HUES6 (cell line): ENCODE measurements around the gene GPR34.
"Not testable (repeated sequence)": the region's sequence is repeated elsewhere in the genome, so short reads cannot be mapped to it uniquely, and the experiment has no call there.

Experiments used
- H3K27ac ChIP-seq: 2 replicates; pipeline ENCODE4 v1.7.0; 2013; ENCODE audit warnings: low read depth, mild to moderate bottlenecking, low read length, inconsistent platforms
- H3K27me3 ChIP-seq: 2 replicates; pipeline ENCODE4 v1.6.1; 2013; ENCODE audit warnings: low read length; ENCODE audit not compliant: control insufficient read depth, insufficient read depth
- H3K36me3 ChIP-seq: 2 replicates; pipeline ENCODE4 v1.6.1; 2013; ENCODE audit warnings: low read length; ENCODE audit not compliant: control insufficient read depth, insufficient read depth
- H3K4me1 ChIP-seq: 2 replicates; pipeline ENCODE4 v1.6.1; 2013; ENCODE audit warnings: low read length; ENCODE audit not compliant: control insufficient read depth, insufficient read depth
- H3K4me3 ChIP-seq: 2 replicates; pipeline ENCODE4 v1.5.1; 2013; ENCODE audit warnings: low read depth, low read length
- H3K9ac ChIP-seq: one replicate; pipeline ENCODE4 v1.6.1; 2013; ENCODE audit warnings: mild to moderate bottlenecking, low read length
- H3K9me3 ChIP-seq: 2 replicates; pipeline ENCODE4 v1.6.1; 2013; ENCODE audit warnings: low read depth, low read length; ENCODE audit not compliant: control insufficient read depth, insufficient read depth

Gene GPR34

GRCh38 chrX:41670112-41670511 is 18.7 kb upstream of the GPR34 start:
- no peaks in the 10 kb centered on the region for H3K4me1 ChIP-seq
- H3K27ac ChIP-seq: no peak overlapping the region
- H3K36me3 ChIP-seq: peaks cover 7% of the 10 kb centered on the region; the same call in 1 of the 2 replicates
- no peak overlapping the region for H3K9ac ChIP-seq
- H3K27me3 ChIP-seq: no peaks in the 10 kb centered on the region
- no peak overlapping the region for H3K4me3 ChIP-seq
- H3K9me3 ChIP-seq: no peaks in the 10 kb centered on the region

- Histone ChIP-seq H3K9me3 (no peaks in the 10 kb centered on the region), H3K27me3 (no peaks in the 10 kb centered on the region), H3K4me1 (no peaks in the 10 kb centered on the region), H3K9ac (no peak overlapping the region), H3K36me3 (peaks cover 5% of the 10 kb centered on the region; the same call in 1 of the 2 replicates), H3K4me3 (no peak overlapping the region), H3K27ac (no peak overlapping the region)
Observed at GRCh38 chrX:41671082-41671481, 17.7 kb upstream of the GPR34 start.

- no peaks in the 10 kb centered on the region for H3K4me1 ChIP-seq
- H3K9me3 ChIP-seq: no peaks in the 10 kb centered on the region
- H3K4me3 ChIP-seq: no peak overlapping the region
- H3K9ac ChIP-seq: no peak overlapping the region
- H3K27ac ChIP-seq: no peak overlapping the region
- no peaks in the 10 kb centered on the region for H3K27me3 ChIP-seq
- H3K36me3 ChIP-seq: peaks cover 5% of the 10 kb centered on the region; the same call in 1 of the 2 replicates
Observed at GRCh38 chrX:41672643-41673042, 16.1 kb upstream of the GPR34 start.

- not testable (repeated sequence) for H3K27ac ChIP-seq, H3K27me3 ChIP-seq, H3K36me3 ChIP-seq, H3K9me3 ChIP-seq, H3K4me1 ChIP-seq, H3K4me3 ChIP-seq, H3K9ac ChIP-seq
Observed at GRCh38 chrX:41676361-41676760, 12.4 kb upstream of the GPR34 start.

GRCh38 chrX:41677183-41678060 is 11.4 kb upstream of the GPR34 start:
- H3K4me3 ChIP-seq: no peak overlapping the region

GRCh38 chrX:41684138-41684537 is 4.6 kb upstream of the GPR34 start:
- no peak overlapping the region for H3K4me3 ChIP-seq
- no peaks in the 10 kb centered on the region; the same call in 1 of the 2 replicates for H3K9me3 ChIP-seq
- H3K36me3 ChIP-seq: no peaks in the 10 kb centered on the region
- H3K9ac ChIP-seq: no peak overlapping the region
- H3K27me3 ChIP-seq: no peaks in the 10 kb centered on the region
- H3K27ac ChIP-seq: no peak overlapping the region
- no peaks in the 10 kb centered on the region for H3K4me1 ChIP-seq

More at GRCh38 chrX:41677183-41678060, 11.4 kb upstream of the GPR34 start:
- Histone ChIP-seq H3K27ac (no peak overlapping the region), H3K9ac (no peak overlapping the region), H3K4me1 (no peaks in the 10 kb centered on the region), H3K36me3 (no peaks in the 10 kb centered on the region), H3K9me3 (no peaks in the 10 kb centered on the region), H3K27me3 (no peaks in the 10 kb centered on the region)

- Histone ChIP-seq H3K4me1 (no peaks in the 10 kb centered on the region), H3K27me3 (no peaks in the 10 kb centered on the region), H3K9me3 (no peaks in the 10 kb centered on the region; the same call in 1 of the 2 replicates), H3K27ac (no peak overlapping the region), H3K36me3 (no peaks in the 10 kb centered on the region), H3K9ac (no peak overlapping the region), H3K4me3 (no peak overlapping the region)
Observed at GRCh38 chrX:41684940-41685339, 3.8 kb upstream of the GPR34 start.

GRCh38 chrX:41686788-41687187 is 2.0 kb upstream of the GPR34 start:
- H3K36me3 ChIP-seq: no peaks in the 10 kb centered on the region
- H3K4me3 ChIP-seq: no peak overlapping the region
- H3K27me3 ChIP-seq: no peaks in the 10 kb centered on the region
- no peaks in the 10 kb centered on the region; the same call in 1 of the 2 replicates for H3K9me3 ChIP-seq
- no peak overlapping the region for H3K27ac ChIP-seq
- no peak overlapping the region for H3K9ac ChIP-seq
- no peaks in the 10 kb centered on the region for H3K4me1 ChIP-seq

GRCh38 chrX:41688156-41688555 is 617 bp upstream of the GPR34 start:
- Histone ChIP-seq H3K27ac (no peak overlapping the region), H3K27me3 (no peaks in the 10 kb centered on the region), H3K4me3 (no peak overlapping the region), H3K9ac (no peak overlapping the region), H3K36me3 (no peaks in the 10 kb centered on the region), H3K9me3 (no peaks in the 10 kb centered on the region; the same call in 1 of the 2 replicates), H3K4me1 (no peaks in the 10 kb centered on the region)

GRCh38 chrX:41689711-41690110 is 938 bp downstream of the GPR34 start:
- Histone ChIP-seq H3K4me1 (no peaks in the 10 kb centered on the region), H3K4me3 (no peak overlapping the region), H3K9ac (no peak overlapping the region), H3K27me3 (no peaks in the 10 kb centered on the region), H3K9me3 (no peaks in the 10 kb centered on the region; the same call in 1 of the 2 replicates), H3K27ac (no peak overlapping the region), H3K36me3 (no peaks in the 10 kb centered on the region)

GRCh38 chrX:41692162-41692749 is 3.5 kb downstream of the GPR34 start:
- H3K27ac ChIP-seq: no peak overlapping the region
- no peaks in the 10 kb centered on the region for H3K36me3 ChIP-seq
- no peaks in the 10 kb centered on the region for H3K27me3 ChIP-seq
- H3K4me1 ChIP-seq: no peaks in the 10 kb centered on the region
- no peak overlapping the region for H3K4me3 ChIP-seq
- no peaks in the 10 kb centered on the region; the same call in 1 of the 2 replicates for H3K9me3 ChIP-seq
- H3K9ac ChIP-seq: no peak overlapping the region
